Suprapubic skin (tissue), 3 donors: ENCODE measurements around the gene SFMBT1.

Source experiments
- EP300 ChIP-seq: sonication (generic); formaldehyde crosslinking; IDR thresholded peaks from one replicate; pipeline ENCODE4 v1.6.1; 2017; ENCODE audit warnings: antibody characterized with exemption
- POLR2A ChIP-seq, 2 donors: fragments of 450-650 bp; IDR thresholded peaks; one replicate each; pipeline ENCODE4 v1.6.1; 2017; ENCODE audit warnings: antibody characterized with exemption in 2 of 2, mild to moderate bottlenecking in 2 of 2, moderate library complexity in 2 of 2
- TF ChIP-seq, protein P1 (sequence below), 2 donors: fragments of 200-600 bp in 1 of 2; fragments of 450-650 bp in 1 of 2; sonication (generic) in 1 of 2; IDR thresholded peaks; one replicate each; pipeline ENCODE4 v1.5.1; 2016 to 2019; ENCODE audit warnings: antibody characterized with exemption in 2 of 2, mild to moderate bottlenecking in 1 of 2, moderate library complexity in 1 of 2

DNA sequence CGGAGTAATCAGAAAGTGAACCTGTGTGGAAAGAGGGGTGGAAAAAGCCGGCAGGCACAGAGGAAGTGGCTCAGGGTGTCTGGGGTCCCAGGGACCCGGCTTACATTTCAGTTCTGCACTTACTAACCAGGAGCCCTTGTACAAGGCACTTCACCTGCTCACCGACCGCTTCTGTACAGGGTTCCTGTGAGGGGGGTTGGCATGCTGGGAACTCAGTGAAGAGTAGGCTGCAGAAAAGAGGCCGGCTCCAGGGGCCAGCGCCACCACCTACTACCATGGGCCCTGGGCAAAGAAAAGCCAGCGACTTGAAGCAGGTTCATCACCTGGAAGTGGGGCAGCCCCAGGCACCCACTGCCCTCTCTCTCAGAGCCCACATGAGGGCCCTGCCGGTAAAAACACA lies 154.7 kb downstream of the SFMBT1 start:
- TF ChIP-seq POLR2A (IDR thresholded peaks at IDR 0.05) (no peak), EP300 (no peak)
- TF ChIP-seq, protein P1, sequence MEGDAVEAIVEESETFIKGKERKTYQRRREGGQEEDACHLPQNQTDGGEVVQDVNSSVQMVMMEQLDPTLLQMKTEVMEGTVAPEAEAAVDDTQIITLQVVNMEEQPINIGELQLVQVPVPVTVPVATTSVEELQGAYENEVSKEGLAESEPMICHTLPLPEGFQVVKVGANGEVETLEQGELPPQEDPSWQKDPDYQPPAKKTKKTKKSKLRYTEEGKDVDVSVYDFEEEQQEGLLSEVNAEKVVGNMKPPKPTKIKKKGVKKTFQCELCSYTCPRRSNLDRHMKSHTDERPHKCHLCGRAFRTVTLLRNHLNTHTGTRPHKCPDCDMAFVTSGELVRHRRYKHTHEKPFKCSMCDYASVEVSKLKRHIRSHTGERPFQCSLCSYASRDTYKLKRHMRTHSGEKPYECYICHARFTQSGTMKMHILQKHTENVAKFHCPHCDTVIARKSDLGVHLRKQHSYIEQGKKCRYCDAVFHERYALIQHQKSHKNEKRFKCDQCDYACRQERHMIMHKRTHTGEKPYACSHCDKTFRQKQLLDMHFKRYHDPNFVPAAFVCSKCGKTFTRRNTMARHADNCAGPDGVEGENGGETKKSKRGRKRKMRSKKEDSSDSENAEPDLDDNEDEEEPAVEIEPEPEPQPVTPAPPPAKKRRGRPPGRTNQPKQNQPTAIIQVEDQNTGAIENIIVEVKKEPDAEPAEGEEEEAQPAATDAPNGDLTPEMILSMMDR (IDR thresholded peaks at IDR 0.05), result no peak
